Panc1 (cell line): ENCODE measurements around the gene NT5C1A. TPM values are rescaled to one million over a fixed set of nuclear protein-coding genes. Genes with fewer than 3 reads are reported as not detected.

Experiments
- ATAC-seq: fragments of 200-7000 bp; cut with Tn5 transposase; 2 replicates; pipeline ENCODE4 v1.9.1; 2020; ENCODE audit warnings: mild to moderate bottlenecking, moderate library complexity
- BruUV-seq: library from RNA; stranded (reverse); fragments of 400-500 nt; replicated peaks from 2 replicates; lab custom pipeline; 2021; lab: Mats Ljungman, UMichigan
- CTCF ChIA-PET: fragments of 300-600 bp; sonication (Branson Sonifier 250); formaldehyde crosslinking; loops from one replicate; lab custom pipeline; 2022; ENCODE audit warnings: antibody characterized with exemption; lab: Charles Lee
- POLR2A ChIA-PET: fragments of 300-600 bp; sonication (Branson Sonifier 250); formaldehyde crosslinking; loops from one replicate; lab custom pipeline; 2022; ENCODE audit warnings: antibody characterized with exemption; lab: Charles Lee
- DNase-seq: peaks from one replicate; pipeline ENCODE4 v3.0.0-alpha.2; 2010; ENCODE audit warnings: low read depth, low spot score
- H3K27ac ChIP-seq: 2 replicates; pipeline ENCODE4 v1.5.1; 2011; ENCODE audit warnings: mild to moderate bottlenecking, low read length, inconsistent platforms
- H3K27me3 ChIP-seq: fragments of 200-500 bp; sonication (Bioruptor generic); 2 replicates; pipeline ENCODE4 v1.6.0; 2014; ENCODE audit warnings: low read length, inconsistent platforms; ENCODE audit not compliant: control insufficient read depth, insufficient read depth
- H3K36me3 ChIP-seq: fragments of 200-500 bp; sonication (Bioruptor generic); 2 replicates; pipeline ENCODE4 v1.5.1; 2014; ENCODE audit warnings: inconsistent platforms, mild to moderate bottlenecking, low read length, moderate library complexity; ENCODE audit not compliant: control insufficient read depth, insufficient read depth
- H3K4me1 ChIP-seq: 2 replicates; pipeline ENCODE4 v1.5.1; 2011; ENCODE audit warnings: inconsistent platforms, mild to moderate bottlenecking, low read length, moderate library complexity; ENCODE audit not compliant: control insufficient read depth, insufficient read depth
- H3K4me3 ChIP-seq, 2 experiments: 2 replicates each; pipeline ENCODE4 v1.5.1; 2011 to 2012; ENCODE audit warnings: low read depth in 2 of 2, low read length in 2 of 2, mild to moderate bottlenecking in 2 of 2, inconsistent platforms in 1 of 2, moderate library complexity in 1 of 2
- H3K9me3 ChIP-seq: fragments of 200-500 bp; sonication (Bioruptor generic); 2 replicates; pipeline ENCODE4 v1.5.1; 2014; ENCODE audit warnings: low read depth, mild to moderate bottlenecking, inconsistent platforms, low read length, moderate library complexity; ENCODE audit not compliant: control insufficient read depth, insufficient read depth
- POLR2AphosphoS5 ChIP-seq: IDR thresholded peaks from 2 replicates; pipeline ENCODE4 v1.6.1; 2012; ENCODE audit warnings: mild to moderate bottlenecking, low read depth, low read length, moderate library complexity
- SIN3A ChIP-seq: IDR thresholded peaks from 2 replicates; pipeline ENCODE4 v1.6.1; 2012; ENCODE audit warnings: low read depth, mild to moderate bottlenecking, low read length, moderate library complexity, borderline replicate concordance; ENCODE audit not compliant: insufficient read depth
- TCF7L2 ChIP-seq: IDR thresholded peaks from 2 replicates; pipeline ENCODE4 v1.6.1; 2011; ENCODE audit warnings: mild to moderate bottlenecking, low read depth, low read length, inconsistent platforms
- in situ Hi-C: cut with HindIII; loops from 2 replicates; pipeline ENCODE4 v1.10.0; 2016; ENCODE audit warnings: low sequenced_read_pairs, low pct_unique_long_range_greater_than_20kb
- intact Hi-C: fragments of 100-400 bp; cut with micrococcal nuclease; formaldehyde crosslinking; loops from one replicate; pipeline ENCODE4 v1.10.0; 2022; ENCODE audit not compliant: unreplicated experiment
- total RNA-seq: library from RNA; stranded (reverse); gene quantifications from one replicate; pipeline ENCODE4 v1.2.1, GENCODE V29; 2021; ENCODE audit not compliant: unreplicated experiment
- TF ChIP-seq, protein P1 (sequence below): fragments of 450-650 bp; IDR thresholded peaks from 2 replicates; pipeline ENCODE4 v1.5.1; 2017; ENCODE audit warnings: mild to moderate bottlenecking
- TF ChIP-seq, protein P2 (sequence below), 2 experiments: IDR thresholded peaks; 2 replicates each; pipeline ENCODE4 v1.6.1; 2011 to 2012; ENCODE audit warnings: low read depth in 2 of 2, control low read depth in 1 of 2, low read length in 1 of 2, mild to moderate bottlenecking in 1 of 2, moderate library complexity in 1 of 2; ENCODE audit not compliant: insufficient read depth in 1 of 2

The NT5C1A gene
- total RNA-seq, 1 experiment from 2014 or later = not detected

DNA sequence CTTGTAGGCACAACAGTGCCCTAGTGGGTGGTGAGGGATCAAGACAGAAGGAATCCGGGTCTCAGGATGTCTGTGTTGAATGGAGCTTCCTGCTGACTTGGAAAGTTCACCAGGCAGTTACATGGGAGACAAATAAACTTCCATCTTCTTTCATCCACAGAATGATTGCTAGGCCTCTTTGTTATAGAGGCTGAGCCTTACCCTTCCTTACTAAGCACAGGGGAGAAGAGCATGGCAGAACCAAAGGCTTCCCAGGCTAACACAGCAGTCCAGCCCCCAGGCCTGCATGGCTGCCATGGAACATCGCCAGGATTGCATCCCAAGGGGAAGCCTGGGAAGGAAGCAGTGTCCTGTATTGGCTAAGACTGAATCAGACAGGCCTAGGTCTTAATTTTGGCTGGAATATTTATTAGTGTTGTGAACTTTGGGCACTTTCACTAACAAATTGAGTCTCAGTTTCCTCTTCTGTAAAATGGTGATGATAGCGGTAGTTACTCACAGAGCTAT, 51.2 kb downstream of the NT5C1A start:
- POLR2A ChIA-PET = no interaction called here
- no TSS peak for BruUV-seq
- Histone ChIP-seq H3K27ac (no peak overlapping the region), H3K4me1 (no peaks in the 10 kb centered on the region), H3K9me3 (no peaks in the 10 kb centered on the region), H3K27me3 (no peaks in the 10 kb centered on the region), H3K36me3 (no peaks in the 10 kb centered on the region), H3K4me3 (no peak overlapping the region)
- TF ChIP-seq TCF7L2 = no peak
- TF ChIP-seq, protein P1, sequence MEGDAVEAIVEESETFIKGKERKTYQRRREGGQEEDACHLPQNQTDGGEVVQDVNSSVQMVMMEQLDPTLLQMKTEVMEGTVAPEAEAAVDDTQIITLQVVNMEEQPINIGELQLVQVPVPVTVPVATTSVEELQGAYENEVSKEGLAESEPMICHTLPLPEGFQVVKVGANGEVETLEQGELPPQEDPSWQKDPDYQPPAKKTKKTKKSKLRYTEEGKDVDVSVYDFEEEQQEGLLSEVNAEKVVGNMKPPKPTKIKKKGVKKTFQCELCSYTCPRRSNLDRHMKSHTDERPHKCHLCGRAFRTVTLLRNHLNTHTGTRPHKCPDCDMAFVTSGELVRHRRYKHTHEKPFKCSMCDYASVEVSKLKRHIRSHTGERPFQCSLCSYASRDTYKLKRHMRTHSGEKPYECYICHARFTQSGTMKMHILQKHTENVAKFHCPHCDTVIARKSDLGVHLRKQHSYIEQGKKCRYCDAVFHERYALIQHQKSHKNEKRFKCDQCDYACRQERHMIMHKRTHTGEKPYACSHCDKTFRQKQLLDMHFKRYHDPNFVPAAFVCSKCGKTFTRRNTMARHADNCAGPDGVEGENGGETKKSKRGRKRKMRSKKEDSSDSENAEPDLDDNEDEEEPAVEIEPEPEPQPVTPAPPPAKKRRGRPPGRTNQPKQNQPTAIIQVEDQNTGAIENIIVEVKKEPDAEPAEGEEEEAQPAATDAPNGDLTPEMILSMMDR = no peak
- TF ChIP-seq SIN3A = no peak
- TF ChIP-seq POLR2AphosphoS5 = no peak
- TF ChIP-seq, protein P2, sequence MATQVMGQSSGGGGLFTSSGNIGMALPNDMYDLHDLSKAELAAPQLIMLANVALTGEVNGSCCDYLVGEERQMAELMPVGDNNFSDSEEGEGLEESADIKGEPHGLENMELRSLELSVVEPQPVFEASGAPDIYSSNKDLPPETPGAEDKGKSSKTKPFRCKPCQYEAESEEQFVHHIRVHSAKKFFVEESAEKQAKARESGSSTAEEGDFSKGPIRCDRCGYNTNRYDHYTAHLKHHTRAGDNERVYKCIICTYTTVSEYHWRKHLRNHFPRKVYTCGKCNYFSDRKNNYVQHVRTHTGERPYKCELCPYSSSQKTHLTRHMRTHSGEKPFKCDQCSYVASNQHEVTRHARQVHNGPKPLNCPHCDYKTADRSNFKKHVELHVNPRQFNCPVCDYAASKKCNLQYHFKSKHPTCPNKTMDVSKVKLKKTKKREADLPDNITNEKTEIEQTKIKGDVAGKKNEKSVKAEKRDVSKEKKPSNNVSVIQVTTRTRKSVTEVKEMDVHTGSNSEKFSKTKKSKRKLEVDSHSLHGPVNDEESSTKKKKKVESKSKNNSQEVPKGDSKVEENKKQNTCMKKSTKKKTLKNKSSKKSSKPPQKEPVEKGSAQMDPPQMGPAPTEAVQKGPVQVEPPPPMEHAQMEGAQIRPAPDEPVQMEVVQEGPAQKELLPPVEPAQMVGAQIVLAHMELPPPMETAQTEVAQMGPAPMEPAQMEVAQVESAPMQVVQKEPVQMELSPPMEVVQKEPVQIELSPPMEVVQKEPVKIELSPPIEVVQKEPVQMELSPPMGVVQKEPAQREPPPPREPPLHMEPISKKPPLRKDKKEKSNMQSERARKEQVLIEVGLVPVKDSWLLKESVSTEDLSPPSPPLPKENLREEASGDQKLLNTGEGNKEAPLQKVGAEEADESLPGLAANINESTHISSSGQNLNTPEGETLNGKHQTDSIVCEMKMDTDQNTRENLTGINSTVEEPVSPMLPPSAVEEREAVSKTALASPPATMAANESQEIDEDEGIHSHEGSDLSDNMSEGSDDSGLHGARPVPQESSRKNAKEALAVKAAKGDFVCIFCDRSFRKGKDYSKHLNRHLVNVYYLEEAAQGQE (IDR thresholded peaks at IDR 0.05; ENCODE audit: insufficient read depth in 1 of 2, low read depth in 2 of 2, low read length in 1 of 2) = no peak
- intact Hi-C loops (no loop called here), in situ Hi-C loops (no loop called here)
- CTCF ChIA-PET = interaction anchor here (0.6 kb wide), 1 partner anchor 298 kb away, joined by 5 read pairs; no protein-coding TSS in a partner anchor
- no peak for DNase-seq
- no peak for ATAC-seq

DNA sequence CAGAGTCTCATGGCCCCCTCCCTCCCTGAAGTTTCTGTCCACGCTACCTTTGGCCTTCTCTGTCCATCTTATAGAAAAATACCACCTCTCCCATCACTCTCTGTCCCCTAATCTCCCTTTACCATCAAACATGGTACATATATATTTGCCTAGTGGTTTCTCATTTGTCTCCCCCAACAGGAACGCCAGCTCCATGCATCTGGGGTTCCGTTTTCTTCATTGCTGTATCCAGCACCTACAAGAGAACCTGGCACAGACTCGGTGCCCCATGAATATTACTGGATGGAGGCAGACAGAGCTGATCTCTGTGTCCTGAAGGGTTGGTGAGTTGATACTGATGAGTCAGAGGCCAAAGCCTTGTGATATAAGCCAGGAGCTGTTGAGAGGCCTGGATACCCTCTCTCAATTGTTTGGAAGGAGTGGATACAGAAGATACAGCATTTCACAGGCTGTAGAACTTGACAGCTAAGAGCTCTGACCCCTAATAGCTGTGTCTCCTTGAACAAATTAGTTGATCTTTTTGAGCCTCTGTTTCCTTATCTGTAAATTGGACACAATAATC, 54.3 kb downstream of the NT5C1A start:
- Histone ChIP-seq H3K9me3 (no peaks in the 10 kb centered on the region), H3K4me1 (no peaks in the 10 kb centered on the region), H3K27me3 (no peaks in the 10 kb centered on the region), H3K27ac (no peak overlapping the region), H3K36me3 (no peaks in the 10 kb centered on the region), H3K4me3 (no peak overlapping the region)
- in situ Hi-C loops (no loop called here), intact Hi-C loops (no loop called here)
- POLR2A ChIA-PET = no interaction called here
- no peak for ATAC-seq
- TF ChIP-seq, protein P1 = no peak
- TF ChIP-seq, protein P2 (IDR thresholded peaks at IDR 0.05; ENCODE audit: insufficient read depth in 1 of 2, low read depth in 2 of 2, low read length in 1 of 2) = no peak
- no peak for TF ChIP-seq SIN3A
- TF ChIP-seq TCF7L2 = no peak
- no peak for TF ChIP-seq POLR2AphosphoS5
- no peak for DNase-seq
- CTCF ChIA-PET = no interaction called here
- BruUV-seq = no TSS peak
